ENCODE data around the gene PDE2A.

DNA sequence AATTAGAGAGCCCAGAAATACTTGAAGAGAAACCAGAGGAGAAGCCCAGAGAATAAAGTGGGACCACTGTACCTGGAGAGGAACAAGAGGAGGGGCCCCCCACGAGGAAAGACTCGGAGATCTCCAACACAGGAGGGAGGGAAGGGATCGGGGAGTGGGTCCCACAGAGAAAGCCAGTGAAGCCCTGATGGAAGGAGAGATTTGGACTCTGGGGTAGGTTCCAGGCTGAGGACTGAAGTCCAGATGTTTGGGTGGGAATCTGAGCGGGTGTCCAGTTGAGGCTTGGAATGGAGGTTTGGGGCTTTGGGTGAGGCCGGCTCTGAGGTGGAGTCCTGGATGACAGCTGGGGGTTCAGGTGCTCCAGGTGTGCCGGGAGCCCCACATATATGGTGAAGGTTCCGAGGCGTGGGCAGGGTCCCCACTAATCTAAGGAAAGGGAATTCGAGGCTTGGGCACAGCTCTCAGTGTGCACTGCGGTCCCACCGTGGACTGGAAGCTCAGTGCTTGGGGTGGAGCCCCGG, 32.6 kb downstream of the PDE2A start:
- TF ChIP-seq, protein P1, sequence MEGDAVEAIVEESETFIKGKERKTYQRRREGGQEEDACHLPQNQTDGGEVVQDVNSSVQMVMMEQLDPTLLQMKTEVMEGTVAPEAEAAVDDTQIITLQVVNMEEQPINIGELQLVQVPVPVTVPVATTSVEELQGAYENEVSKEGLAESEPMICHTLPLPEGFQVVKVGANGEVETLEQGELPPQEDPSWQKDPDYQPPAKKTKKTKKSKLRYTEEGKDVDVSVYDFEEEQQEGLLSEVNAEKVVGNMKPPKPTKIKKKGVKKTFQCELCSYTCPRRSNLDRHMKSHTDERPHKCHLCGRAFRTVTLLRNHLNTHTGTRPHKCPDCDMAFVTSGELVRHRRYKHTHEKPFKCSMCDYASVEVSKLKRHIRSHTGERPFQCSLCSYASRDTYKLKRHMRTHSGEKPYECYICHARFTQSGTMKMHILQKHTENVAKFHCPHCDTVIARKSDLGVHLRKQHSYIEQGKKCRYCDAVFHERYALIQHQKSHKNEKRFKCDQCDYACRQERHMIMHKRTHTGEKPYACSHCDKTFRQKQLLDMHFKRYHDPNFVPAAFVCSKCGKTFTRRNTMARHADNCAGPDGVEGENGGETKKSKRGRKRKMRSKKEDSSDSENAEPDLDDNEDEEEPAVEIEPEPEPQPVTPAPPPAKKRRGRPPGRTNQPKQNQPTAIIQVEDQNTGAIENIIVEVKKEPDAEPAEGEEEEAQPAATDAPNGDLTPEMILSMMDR (IDR thresholded peaks at IDR 0.05; ENCODE audit: extremely low read depth in 1 of 2, insufficient read depth in 1 of 2, low read depth in 1 of 2, low read length in 2 of 2) = no peak
- TF ChIP-seq EZH2 (IDR thresholded peaks at IDR 0.05; ENCODE audit: borderline replicate concordance, low read depth, low read length, severe bottlenecking) = peak; percentile 70
- no peak for TF ChIP-seq POLR2AphosphoS5 (IDR thresholded peaks at IDR 0.05; ENCODE audit: insufficient read depth, low read depth, low read length)
- no peak for TF ChIP-seq POLR2A (IDR thresholded peaks at IDR 0.05; ENCODE audit: low read depth, low read length)
- no peak for TF ChIP-seq GATA2 (IDR thresholded peaks at IDR 0.05; ENCODE audit: insufficient read depth, insufficient read length, low read depth, low read length)
- no peak for TF ChIP-seq MYC (IDR thresholded peaks at IDR 0.05; ENCODE audit: low read depth, low read length)
- TF ChIP-seq, protein P2, sequence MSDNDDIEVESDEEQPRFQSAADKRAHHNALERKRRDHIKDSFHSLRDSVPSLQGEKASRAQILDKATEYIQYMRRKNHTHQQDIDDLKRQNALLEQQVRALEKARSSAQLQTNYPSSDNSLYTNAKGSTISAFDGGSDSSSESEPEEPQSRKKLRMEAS (IDR thresholded peaks at IDR 0.05; ENCODE audit: insufficient read depth, insufficient read length) = no peak
- no peak for TF ChIP-seq FOS (IDR thresholded peaks at IDR 0.05; ENCODE audit: borderline replicate concordance, insufficient read depth, low read length)

All from endothelial cell of umbilical vein (primary cell).